Measurements from ENCODE around the gene CTNND2. TPM values are rescaled to one million over a fixed set of nuclear protein-coding genes. Genes with fewer than 3 reads are reported as not detected.

The CTNND2 gene
- polyA plus RNA-seq, 1 experiment, result not detected

- no peaks in the 10 kb centered on the region for H3K27me3 ChIP-seq (ENCODE audit: control insufficient read depth, insufficient read depth, low read length)
- H3K4me3 ChIP-seq (ENCODE audit: low read depth, low read length), result no peak overlapping the region
- no peak overlapping the region for H3K27ac ChIP-seq (ENCODE audit: low read depth, low read length)
- TF ChIP-seq, protein P1, sequence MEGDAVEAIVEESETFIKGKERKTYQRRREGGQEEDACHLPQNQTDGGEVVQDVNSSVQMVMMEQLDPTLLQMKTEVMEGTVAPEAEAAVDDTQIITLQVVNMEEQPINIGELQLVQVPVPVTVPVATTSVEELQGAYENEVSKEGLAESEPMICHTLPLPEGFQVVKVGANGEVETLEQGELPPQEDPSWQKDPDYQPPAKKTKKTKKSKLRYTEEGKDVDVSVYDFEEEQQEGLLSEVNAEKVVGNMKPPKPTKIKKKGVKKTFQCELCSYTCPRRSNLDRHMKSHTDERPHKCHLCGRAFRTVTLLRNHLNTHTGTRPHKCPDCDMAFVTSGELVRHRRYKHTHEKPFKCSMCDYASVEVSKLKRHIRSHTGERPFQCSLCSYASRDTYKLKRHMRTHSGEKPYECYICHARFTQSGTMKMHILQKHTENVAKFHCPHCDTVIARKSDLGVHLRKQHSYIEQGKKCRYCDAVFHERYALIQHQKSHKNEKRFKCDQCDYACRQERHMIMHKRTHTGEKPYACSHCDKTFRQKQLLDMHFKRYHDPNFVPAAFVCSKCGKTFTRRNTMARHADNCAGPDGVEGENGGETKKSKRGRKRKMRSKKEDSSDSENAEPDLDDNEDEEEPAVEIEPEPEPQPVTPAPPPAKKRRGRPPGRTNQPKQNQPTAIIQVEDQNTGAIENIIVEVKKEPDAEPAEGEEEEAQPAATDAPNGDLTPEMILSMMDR (IDR thresholded peaks at IDR 0.05; ENCODE audit: low read depth, low read length), result no peak
- ChIA-PET POLR2A (no interaction called here), CTCF (no interaction called here)
- DNase-seq (ENCODE audit: low read depth, low spot score), result no peak
- H3K9me3 ChIP-seq (ENCODE audit: control insufficient read depth, insufficient read depth, low read length), result no peaks in the 10 kb centered on the region
Measured at GRCh38 chr5:11311731-11312130, 592.5 kb downstream of the CTNND2 start.

DNA sequence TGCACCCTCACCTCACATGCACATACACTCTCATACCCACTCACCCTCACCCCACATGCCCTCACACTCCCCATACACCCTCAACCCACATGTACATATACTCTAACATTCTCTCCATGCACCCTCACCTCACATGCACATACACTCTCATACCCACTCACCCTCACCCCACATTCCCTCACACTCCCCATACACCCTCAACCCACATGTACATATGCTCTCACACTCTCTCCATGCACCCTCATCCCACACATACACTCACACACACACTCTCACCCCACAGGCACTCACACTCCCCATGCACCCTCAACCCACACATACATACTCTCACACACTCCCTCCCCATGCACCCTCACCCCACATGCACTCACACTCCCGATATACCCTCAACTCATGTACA, 593.0 kb downstream of the CTNND2 start:
- H3K9me3 ChIP-seq (ENCODE audit: control insufficient read depth, insufficient read depth, low read length), result no peaks in the 10 kb centered on the region
- no peak overlapping the region for H3K4me3 ChIP-seq (ENCODE audit: low read depth, low read length)
- CTCF ChIA-PET, result no interaction called here
- H3K27ac ChIP-seq (ENCODE audit: low read depth, low read length), result no peak overlapping the region
- DNase-seq (ENCODE audit: low read depth, low spot score), result no peak
- POLR2A ChIA-PET, result no interaction called here
- H3K27me3 ChIP-seq (ENCODE audit: control insufficient read depth, insufficient read depth, low read length), result no peaks in the 10 kb centered on the region
- TF ChIP-seq, protein P1 (IDR thresholded peaks at IDR 0.05; ENCODE audit: low read depth, low read length), result no peak

DNA sequence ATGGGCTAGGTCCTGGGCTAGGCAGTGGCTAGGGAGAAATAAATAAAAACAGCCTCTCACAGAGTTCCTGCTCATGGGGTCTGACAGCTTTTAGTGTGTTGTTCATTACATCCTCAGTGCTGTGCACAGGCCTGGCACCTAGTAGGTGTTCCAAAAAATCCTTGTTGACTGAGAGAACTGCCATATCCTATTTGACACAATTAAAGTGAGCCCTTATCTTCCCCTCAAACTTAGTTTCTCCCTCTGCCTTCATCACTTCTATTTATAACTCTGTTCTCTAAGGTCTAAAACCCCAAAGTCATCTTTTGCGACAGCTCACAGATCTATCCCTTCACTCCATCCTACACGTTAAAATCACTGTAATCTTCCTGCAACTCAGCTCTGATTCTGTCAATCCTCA, 594.1 kb downstream of the CTNND2 start:
- DNase-seq (ENCODE audit: low read depth, low spot score), result no peak
- TF ChIP-seq, protein P1 (IDR thresholded peaks at IDR 0.05; ENCODE audit: low read depth, low read length), result no peak
- Histone ChIP-seq H3K9me3 (ENCODE audit: control insufficient read depth, insufficient read depth, low read length) (no peaks in the 10 kb centered on the region), H3K27me3 (ENCODE audit: control insufficient read depth, insufficient read depth, low read length) (no peaks in the 10 kb centered on the region), H3K27ac (ENCODE audit: low read depth, low read length) (no peak overlapping the region), H3K4me3 (ENCODE audit: low read depth, low read length) (no peak overlapping the region)
- ChIA-PET CTCF (no interaction called here), POLR2A (no interaction called here)

GRCh38 chr5:11306365-11306764, 597.9 kb downstream of the CTNND2 start:
- no peaks in the 10 kb centered on the region for H3K27me3 ChIP-seq (ENCODE audit: control insufficient read depth, insufficient read depth, low read length)
- DNase-seq (ENCODE audit: low read depth, low spot score), result no peak
- no peak overlapping the region for H3K4me3 ChIP-seq (ENCODE audit: low read depth, low read length)
- H3K27ac ChIP-seq (ENCODE audit: low read depth, low read length), result no peak overlapping the region
- H3K9me3 ChIP-seq (ENCODE audit: control insufficient read depth, insufficient read depth, low read length), result no peaks in the 10 kb centered on the region
- ChIA-PET CTCF (no interaction called here), POLR2A (no interaction called here)
- TF ChIP-seq, protein P1 (IDR thresholded peaks at IDR 0.05; ENCODE audit: low read depth, low read length), result no peak

- Histone ChIP-seq H3K27ac (ENCODE audit: low read depth, low read length) (no peak overlapping the region), H3K27me3 (ENCODE audit: control insufficient read depth, insufficient read depth, low read length) (no peaks in the 10 kb centered on the region), H3K4me3 (ENCODE audit: low read depth, low read length) (no peak overlapping the region), H3K9me3 (ENCODE audit: control insufficient read depth, insufficient read depth, low read length) (no peaks in the 10 kb centered on the region; the same call in 1 of the 2 replicates)
- POLR2A ChIA-PET, result no interaction called here
- TF ChIP-seq, protein P1 (IDR thresholded peaks at IDR 0.05; ENCODE audit: low read depth, low read length), result no peak
- no peak for DNase-seq (ENCODE audit: low read depth, low spot score)
- CTCF ChIA-PET, result no interaction called here
Measured at GRCh38 chr5:11305245-11305644, 599.0 kb downstream of the CTNND2 start.
